ENCODE measurements around the gene UPF1.

DNA sequence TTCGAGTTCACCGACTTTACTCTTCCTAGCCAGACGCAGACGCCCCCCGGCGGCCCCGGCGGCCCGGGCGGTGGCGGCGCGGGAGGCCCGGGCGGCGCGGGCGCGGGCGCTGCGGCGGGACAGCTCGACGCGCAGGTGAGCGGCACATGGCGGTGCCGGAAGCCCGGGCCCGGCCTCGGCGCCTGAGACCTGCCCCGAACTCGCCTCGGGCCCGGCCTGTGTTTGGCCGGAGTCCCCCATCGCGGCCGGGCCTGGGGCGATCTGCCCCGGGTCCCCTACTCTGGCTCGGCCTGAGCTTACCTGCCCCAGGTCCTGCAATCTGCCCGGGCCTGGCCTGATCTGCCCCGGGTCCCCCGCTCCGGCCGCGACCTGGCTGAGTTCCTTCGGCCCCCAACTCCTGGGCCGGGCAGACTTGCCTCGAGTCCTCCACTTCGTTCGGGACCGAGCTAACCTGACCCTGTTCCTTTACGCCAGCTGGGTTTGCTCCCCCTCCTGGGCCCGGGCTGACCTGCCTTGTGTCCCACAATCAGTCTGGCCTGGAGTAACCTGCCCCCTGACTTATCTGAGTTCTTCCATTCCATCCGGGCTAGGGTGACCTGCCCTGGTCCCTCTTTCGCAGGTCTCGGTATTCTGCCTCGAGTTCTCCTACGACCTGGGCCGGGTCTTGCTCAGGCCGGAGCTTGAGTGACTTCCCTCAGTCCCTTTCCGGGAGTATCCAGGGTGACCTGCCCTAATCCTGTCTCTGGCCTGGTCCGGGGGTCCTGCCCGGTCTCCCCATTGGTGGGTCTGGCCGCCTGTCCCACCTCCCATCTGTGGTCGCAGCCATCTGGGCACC is 764 bp downstream of the UPF1 start:
- TF ChIP-seq, protein P1, sequence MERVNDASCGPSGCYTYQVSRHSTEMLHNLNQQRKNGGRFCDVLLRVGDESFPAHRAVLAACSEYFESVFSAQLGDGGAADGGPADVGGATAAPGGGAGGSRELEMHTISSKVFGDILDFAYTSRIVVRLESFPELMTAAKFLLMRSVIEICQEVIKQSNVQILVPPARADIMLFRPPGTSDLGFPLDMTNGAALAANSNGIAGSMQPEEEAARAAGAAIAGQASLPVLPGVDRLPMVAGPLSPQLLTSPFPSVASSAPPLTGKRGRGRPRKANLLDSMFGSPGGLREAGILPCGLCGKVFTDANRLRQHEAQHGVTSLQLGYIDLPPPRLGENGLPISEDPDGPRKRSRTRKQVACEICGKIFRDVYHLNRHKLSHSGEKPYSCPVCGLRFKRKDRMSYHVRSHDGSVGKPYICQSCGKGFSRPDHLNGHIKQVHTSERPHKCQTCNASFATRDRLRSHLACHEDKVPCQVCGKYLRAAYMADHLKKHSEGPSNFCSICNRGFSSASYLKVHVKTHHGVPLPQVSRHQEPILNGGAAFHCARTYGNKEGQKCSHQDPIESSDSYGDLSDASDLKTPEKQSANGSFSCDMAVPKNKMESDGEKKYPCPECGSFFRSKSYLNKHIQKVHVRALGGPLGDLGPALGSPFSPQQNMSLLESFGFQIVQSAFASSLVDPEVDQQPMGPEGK (CRISPR knock-in tag; IDR thresholded peaks at IDR 0.05; ENCODE audit: borderline replicate concordance): no peak
- TF ChIP-seq OSR1 (CRISPR knock-in tag; IDR thresholded peaks at IDR 0.05): no peak
- TF ChIP-seq, protein P2, sequence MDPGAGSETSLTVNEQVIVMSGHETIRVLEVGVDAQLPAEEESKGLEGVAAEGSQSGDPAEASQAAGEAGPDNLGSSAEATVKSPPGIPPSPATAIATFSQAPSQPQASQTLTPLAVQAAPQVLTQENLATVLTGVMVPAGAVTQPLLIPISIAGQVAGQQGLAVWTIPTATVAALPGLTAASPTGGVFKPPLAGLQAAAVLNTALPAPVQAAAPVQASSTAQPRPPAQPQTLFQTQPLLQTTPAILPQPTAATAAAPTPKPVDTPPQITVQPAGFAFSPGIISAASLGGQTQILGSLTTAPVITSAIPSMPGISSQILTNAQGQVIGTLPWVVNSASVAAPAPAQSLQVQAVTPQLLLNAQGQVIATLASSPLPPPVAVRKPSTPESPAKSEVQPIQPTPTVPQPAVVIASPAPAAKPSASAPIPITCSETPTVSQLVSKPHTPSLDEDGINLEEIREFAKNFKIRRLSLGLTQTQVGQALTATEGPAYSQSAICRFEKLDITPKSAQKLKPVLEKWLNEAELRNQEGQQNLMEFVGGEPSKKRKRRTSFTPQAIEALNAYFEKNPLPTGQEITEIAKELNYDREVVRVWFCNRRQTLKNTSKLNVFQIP (CRISPR knock-in tag; IDR thresholded peaks at IDR 0.05; ENCODE audit: borderline replicate concordance, low read depth): no peak
- no peak for TF ChIP-seq TCF4 (CRISPR knock-in tag; IDR thresholded peaks at IDR 0.05; ENCODE audit: borderline replicate concordance)
- no peak for TF ChIP-seq ZNF70 (CRISPR knock-in tag; IDR thresholded peaks at IDR 0.05)
- no peak for TF ChIP-seq ARNTL (CRISPR knock-in tag; IDR thresholded peaks at IDR 0.05; ENCODE audit: borderline replicate concordance, low read depth)
- TF ChIP-seq ZFP30 (CRISPR knock-in tag; IDR thresholded peaks at IDR 0.05): no peak
- TF ChIP-seq GLIS3 (CRISPR knock-in tag; IDR thresholded peaks at IDR 0.05): no peak
- TF ChIP-seq SNAI2 (CRISPR knock-in tag; IDR thresholded peaks at IDR 0.05): no peak
- TF ChIP-seq ZNF565 (CRISPR knock-in tag; conservative IDR thresholded peaks at IDR 0.05; ENCODE audit: low read depth): no peak
- TF ChIP-seq, protein P3, sequence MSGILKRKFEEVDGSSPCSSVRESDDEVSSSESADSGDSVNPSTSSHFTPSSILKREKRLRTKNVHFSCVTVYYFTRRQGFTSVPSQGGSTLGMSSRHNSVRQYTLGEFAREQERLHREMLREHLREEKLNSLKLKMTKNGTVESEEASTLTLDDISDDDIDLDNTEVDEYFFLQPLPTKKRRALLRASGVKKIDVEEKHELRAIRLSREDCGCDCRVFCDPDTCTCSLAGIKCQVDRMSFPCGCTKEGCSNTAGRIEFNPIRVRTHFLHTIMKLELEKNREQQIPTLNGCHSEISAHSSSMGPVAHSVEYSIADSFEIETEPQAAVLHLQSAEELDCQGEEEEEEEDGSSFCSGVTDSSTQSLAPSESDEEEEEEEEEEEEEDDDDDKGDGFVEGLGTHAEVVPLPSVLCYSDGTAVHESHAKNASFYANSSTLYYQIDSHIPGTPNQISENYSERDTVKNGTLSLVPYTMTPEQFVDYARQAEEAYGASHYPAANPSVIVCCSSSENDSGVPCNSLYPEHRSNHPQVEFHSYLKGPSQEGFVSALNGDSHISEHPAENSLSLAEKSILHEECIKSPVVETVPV (CRISPR knock-in tag; IDR thresholded peaks at IDR 0.05): no peak

All from SK-N-SH treated with all-trans-retinoic acid at 6 μM for 48 hours (cell line).